Measurements from ENCODE around the gene SQSTM1. TPM values are rescaled to one million over a fixed set of nuclear protein-coding genes. Genes with fewer than 3 reads are reported as not detected.
A peak's percentile ranks its signal among the peaks of the same experiment; 100 is the strongest.

SQSTM1 gene
- total RNA-seq, 1 donor from 2014 or later = 97.0 TPM

GRCh38 chr5:179805529-179806249, 15.0 kb upstream of the SQSTM1 start:
- TF ChIP-seq, protein P1, sequence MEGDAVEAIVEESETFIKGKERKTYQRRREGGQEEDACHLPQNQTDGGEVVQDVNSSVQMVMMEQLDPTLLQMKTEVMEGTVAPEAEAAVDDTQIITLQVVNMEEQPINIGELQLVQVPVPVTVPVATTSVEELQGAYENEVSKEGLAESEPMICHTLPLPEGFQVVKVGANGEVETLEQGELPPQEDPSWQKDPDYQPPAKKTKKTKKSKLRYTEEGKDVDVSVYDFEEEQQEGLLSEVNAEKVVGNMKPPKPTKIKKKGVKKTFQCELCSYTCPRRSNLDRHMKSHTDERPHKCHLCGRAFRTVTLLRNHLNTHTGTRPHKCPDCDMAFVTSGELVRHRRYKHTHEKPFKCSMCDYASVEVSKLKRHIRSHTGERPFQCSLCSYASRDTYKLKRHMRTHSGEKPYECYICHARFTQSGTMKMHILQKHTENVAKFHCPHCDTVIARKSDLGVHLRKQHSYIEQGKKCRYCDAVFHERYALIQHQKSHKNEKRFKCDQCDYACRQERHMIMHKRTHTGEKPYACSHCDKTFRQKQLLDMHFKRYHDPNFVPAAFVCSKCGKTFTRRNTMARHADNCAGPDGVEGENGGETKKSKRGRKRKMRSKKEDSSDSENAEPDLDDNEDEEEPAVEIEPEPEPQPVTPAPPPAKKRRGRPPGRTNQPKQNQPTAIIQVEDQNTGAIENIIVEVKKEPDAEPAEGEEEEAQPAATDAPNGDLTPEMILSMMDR (IDR thresholded peaks at IDR 0.05; ENCODE audit: partially characterized antibody, unreplicated experiment) = no peak
- peak overlapping the region; percentile 84 for H3K4me3 Mint-ChIP-seq (ENCODE audit: unreplicated experiment)
- H3K9me3 Mint-ChIP-seq (ENCODE audit: unreplicated experiment) = peaks cover 7% of the 10 kb centered on the region
- peak overlapping the region; percentile 59 for H3K27ac Mint-ChIP-seq (ENCODE audit: unreplicated experiment)
- H3K27me3 Mint-ChIP-seq (ENCODE audit: unreplicated experiment) = peaks cover 2% of the 10 kb centered on the region
- DNase-seq = peak; percentile 66
- peaks cover 4% of the 10 kb centered on the region for H3K4me1 Mint-ChIP-seq (ENCODE audit: low read depth, unreplicated experiment)
- H3K36me3 Mint-ChIP-seq (ENCODE audit: unreplicated experiment) = no peaks in the 10 kb centered on the region

DNA sequence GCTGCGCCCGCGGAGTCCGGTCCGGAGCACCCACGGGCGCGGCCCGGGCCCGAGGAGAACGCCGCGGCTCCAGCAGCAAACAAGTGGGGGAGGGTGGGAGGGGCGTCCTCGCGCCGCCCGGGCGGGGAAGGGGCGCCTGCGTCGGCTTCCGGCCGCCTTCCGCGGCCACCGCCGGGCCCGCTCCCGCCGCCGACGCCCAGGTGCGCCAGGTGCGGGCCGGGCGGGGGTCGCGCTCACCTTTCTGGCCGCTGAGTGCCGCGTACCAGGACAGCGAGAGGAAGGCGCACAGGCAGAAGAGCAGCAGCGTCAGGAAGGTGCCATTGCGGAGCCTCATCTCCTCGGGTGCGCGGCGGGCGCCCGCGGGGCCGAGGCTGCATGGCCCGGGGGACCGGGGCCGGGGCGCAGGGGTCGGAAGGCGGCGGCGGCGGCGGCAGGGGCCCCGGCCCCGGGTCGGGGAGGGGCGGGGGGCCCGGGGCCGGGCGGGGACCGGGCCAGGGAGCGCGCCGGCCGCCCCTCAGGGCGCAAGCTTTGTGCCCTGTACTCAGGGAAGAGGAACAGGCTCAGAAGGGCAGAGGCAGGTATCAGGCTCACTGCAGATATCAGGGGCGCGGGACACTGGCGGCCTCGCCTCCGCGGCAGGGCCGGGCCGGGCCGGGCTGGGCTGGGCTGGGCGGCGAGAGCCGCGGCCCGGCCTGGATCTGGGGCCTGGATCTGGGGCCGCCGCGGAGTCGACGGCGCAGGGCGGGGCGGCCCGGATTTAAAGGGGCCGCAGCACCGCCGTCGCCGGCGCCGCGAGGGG, 14.3 kb upstream of the SQSTM1 start, which contains the start of gene MGAT4B:
TSS of gene MGAT4B (minus strand) at position 617 of the 799 bp plus-strand sequence. CDS start at position 334, 283 bp downstream.
- H3K4me3 Mint-ChIP-seq (ENCODE audit: unreplicated experiment) = peak within 1 kb of the TSS; percentile 84
- H3K9me3 Mint-ChIP-seq (ENCODE audit: unreplicated experiment) = peaks cover 5% of the 10 kb centered on the region
- H3K27ac Mint-ChIP-seq (ENCODE audit: unreplicated experiment) = peak within 1 kb of the TSS; percentile 64
- H3K27me3 Mint-ChIP-seq (ENCODE audit: unreplicated experiment) = peaks cover 2% of the 10 kb centered on the region
- peak; percentile 75 for DNase-seq
- H3K4me1 Mint-ChIP-seq (ENCODE audit: low read depth, unreplicated experiment) = peaks cover 4% of the 10 kb centered on the region
- H3K36me3 Mint-ChIP-seq (ENCODE audit: unreplicated experiment) = no peaks in the 10 kb centered on the region
- TF ChIP-seq, protein P1 (IDR thresholded peaks at IDR 0.05; ENCODE audit: partially characterized antibody, unreplicated experiment) = no peak

DNA sequence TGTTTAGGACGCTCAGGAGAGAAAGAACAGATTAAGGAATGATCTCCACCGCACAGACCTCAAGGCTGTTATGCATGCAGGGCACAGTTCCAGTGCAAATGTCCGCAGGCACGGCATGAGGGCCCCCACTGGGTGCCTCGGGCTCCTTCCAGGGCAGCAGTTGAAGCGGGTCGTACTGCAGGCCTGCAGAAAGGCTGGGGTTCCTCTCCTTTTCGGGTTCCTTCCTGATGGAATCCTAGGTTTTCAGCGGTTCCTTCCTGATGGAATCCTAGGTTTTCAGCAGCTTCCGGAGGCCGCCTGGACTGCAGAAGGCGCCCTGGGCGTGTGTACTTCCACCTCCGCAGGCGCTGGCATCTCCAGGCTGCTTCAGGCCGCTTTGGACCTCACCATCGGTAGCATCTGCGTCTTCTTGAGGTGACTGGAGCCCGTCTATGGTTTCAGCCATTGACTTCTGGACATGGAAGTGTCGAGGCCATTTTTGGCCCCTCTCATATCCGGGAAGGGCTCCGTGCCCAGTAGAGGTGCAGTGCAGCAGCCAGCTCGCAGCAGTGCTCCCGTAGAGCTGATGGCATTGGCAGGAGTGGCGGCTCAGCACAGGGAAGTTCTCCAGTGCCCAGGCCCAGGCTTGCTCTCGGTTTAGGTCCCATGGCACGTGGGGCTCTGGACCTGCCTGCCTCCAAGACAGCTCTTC, 8.4 kb upstream of the SQSTM1 start:
- Mint-ChIP-seq H3K36me3 (ENCODE audit: unreplicated experiment) (peaks cover 4% of the 10 kb centered on the region), H3K4me1 (ENCODE audit: low read depth, unreplicated experiment) (no peaks in the 10 kb centered on the region), H3K27ac (ENCODE audit: unreplicated experiment) (no peak overlapping the region), H3K4me3 (ENCODE audit: unreplicated experiment) (no peak overlapping the region), H3K9me3 (ENCODE audit: unreplicated experiment) (peaks cover 1% of the 10 kb centered on the region), H3K27me3 (ENCODE audit: unreplicated experiment) (peaks cover 4% of the 10 kb centered on the region)
- no peak for DNase-seq
- TF ChIP-seq, protein P1 (IDR thresholded peaks at IDR 0.05; ENCODE audit: partially characterized antibody, unreplicated experiment) = no peak

GRCh38 chr5:179812997-179813607, 7.6 kb upstream of the SQSTM1 start:
- H3K27ac Mint-ChIP-seq (ENCODE audit: unreplicated experiment) = no peak overlapping the region
- peaks cover 4% of the 10 kb centered on the region for H3K36me3 Mint-ChIP-seq (ENCODE audit: unreplicated experiment)
- TF ChIP-seq, protein P1 (IDR thresholded peaks at IDR 0.05; ENCODE audit: partially characterized antibody, unreplicated experiment) = no peak
- peaks cover 2% of the 10 kb centered on the region for H3K9me3 Mint-ChIP-seq (ENCODE audit: unreplicated experiment)
- H3K27me3 Mint-ChIP-seq (ENCODE audit: unreplicated experiment) = peaks cover 5% of the 10 kb centered on the region
- no peak overlapping the region for H3K4me3 Mint-ChIP-seq (ENCODE audit: unreplicated experiment)
- H3K4me1 Mint-ChIP-seq (ENCODE audit: low read depth, unreplicated experiment) = peaks cover 1% of the 10 kb centered on the region
- no peak for DNase-seq
